Endothelial cell of umbilical vein (primary cell): ENCODE data around the gene ALKBH5. TPM values are rescaled to one million over a fixed set of nuclear protein-coding genes. Genes with fewer than 3 reads are reported as not detected.

Experiments
- BruUV-seq: library from RNA; stranded (reverse); fragments of 400-500 nt; replicated peaks from 2 replicates; lab custom pipeline; 2021; lab: Mats Ljungman, UMichigan
- CTCF ChIA-PET: fragments of 300-600, 350-600 bp; sonication (Branson Sonifier 250); formaldehyde crosslinking; loops from one replicate; lab custom pipeline; 2021; ENCODE audit warnings: antibody characterized with exemption, inconsistent platforms; lab: Charles Lee
- POLR2A ChIA-PET: fragments of 300-600, 350-600 bp; sonication (Branson Sonifier 250); formaldehyde crosslinking; loops from one replicate; lab custom pipeline; 2021; ENCODE audit warnings: antibody characterized with exemption, inconsistent platforms; lab: Charles Lee
- DNase-seq: peaks from one replicate; pipeline ENCODE4 v3.0.0-alpha.2; 2011; ENCODE audit warnings: low read depth, low spot score
- FAIRE-seq: peaks from 2 replicates; lab custom pipeline; 2011; peaks lifted over from hg19 to GRCh38; lab: Jason Lieb, UNC
- H2AFZ ChIP-seq: 2 replicates; pipeline ENCODE4 v1.6.0; 2012; ENCODE audit warnings: low read depth, low read length, control low read depth, inconsistent platforms
- H3K27ac ChIP-seq: 2 replicates; pipeline ENCODE4 v1.5.1; 2011; ENCODE audit warnings: low read depth, mild to moderate bottlenecking, control low read depth, low read length, moderate library complexity; ENCODE audit not compliant: insufficient read depth
- H3K27me3 ChIP-seq, 2 experiments: 2 replicates each; pipeline versions ENCODE4 v1.6.0 to v1.6.1; 2011; ENCODE audit warnings: low read length in 2 of 2, mixed read lengths in 1 of 2; ENCODE audit not compliant: control insufficient read depth in 2 of 2, insufficient read depth in 2 of 2
- H3K36me3 ChIP-seq, 2 experiments: 2 replicates in 1 of 2; 3 replicates in 1 of 2; pipeline ENCODE4 v1.5.1; 2011; ENCODE audit warnings: low read length in 2 of 2, mild to moderate bottlenecking in 1 of 2, moderate library complexity in 1 of 2; ENCODE audit not compliant: control insufficient read depth in 2 of 2, insufficient read depth in 2 of 2; ENCODE audit errors: extremely low read depth in 1 of 2
- H3K4me1 ChIP-seq: 3 replicates; pipeline ENCODE4 v1.5.1; 2011; ENCODE audit warnings: mild to moderate bottlenecking, low read length; ENCODE audit not compliant: control insufficient read depth, insufficient read depth; ENCODE audit errors: extremely low read depth
- H3K4me2 ChIP-seq: 2 replicates; pipeline ENCODE4 v1.6.1; 2011; ENCODE audit warnings: low read length, control low read depth, mixed read lengths; ENCODE audit not compliant: insufficient read depth
- H3K4me3 ChIP-seq, 3 experiments: fragments of 200-600 bp in 1 of 3; sonication (generic), shearing (Covaris generic) in 1 of 3; replicated peaks in 1 of 3; 2 replicates each; pipeline ENCODE4 v1.5.1; 2011 to 2016; ENCODE audit warnings: control low read depth in 3 of 3, low read length in 3 of 3, mild to moderate bottlenecking in 2 of 3, inconsistent platforms in 1 of 3, low read depth in 1 of 3, moderate library complexity in 1 of 3; ENCODE audit not compliant: insufficient read depth in 1 of 3
- H3K79me2 ChIP-seq: 2 replicates; pipeline ENCODE4 v1.6.0; 2012; ENCODE audit warnings: low read length, inconsistent platforms; ENCODE audit not compliant: control insufficient read depth, insufficient read depth
- H3K9ac ChIP-seq: replicated peaks from 2 replicates; pipeline ENCODE3; 2011; ENCODE audit warnings: low read length, control low read depth; ENCODE audit not compliant: insufficient read depth; ENCODE audit errors: extremely low read depth
- H3K9me1 ChIP-seq: replicated peaks from 3 replicates; pipeline ENCODE4 v1.6.0; 2011; ENCODE audit warnings: mild to moderate bottlenecking, low read length; ENCODE audit not compliant: control insufficient read depth, insufficient read depth; ENCODE audit errors: extremely low read depth
- H3K9me3 ChIP-seq: replicated peaks from 2 replicates; pipeline ENCODE4 v1.5.1; 2012; ENCODE audit warnings: low read length, inconsistent platforms; ENCODE audit not compliant: control insufficient read depth, insufficient read depth
- H4K20me1 ChIP-seq: replicated peaks from 2 replicates; pipeline ENCODE3; 2011; ENCODE audit warnings: mild to moderate bottlenecking, low read length; ENCODE audit not compliant: control insufficient read depth, insufficient read depth; ENCODE audit errors: extremely low read depth
- CTCF ChIP-seq, 2 donors: IDR thresholded peaks; 1 replicate in 1 of 2; 2 replicates in 1 of 2; pipeline ENCODE4 v1.5.1; 2011; ENCODE audit warnings: low read length in 2 of 2, mild to moderate bottlenecking in 2 of 2, moderate library complexity in 2 of 2, control low read depth in 1 of 2, inconsistent platforms in 1 of 2, low read depth in 1 of 2; ENCODE audit not compliant: insufficient read depth in 1 of 2; ENCODE audit errors: extremely low read depth in 1 of 2
- EZH2 ChIP-seq: IDR thresholded peaks from 2 replicates; pipeline ENCODE4 v1.6.1; 2012; ENCODE audit warnings: borderline replicate concordance, low read depth, mild to moderate bottlenecking, moderate library complexity, low read length, inconsistent platforms; ENCODE audit not compliant: severe bottlenecking
- FOS ChIP-seq: IDR thresholded peaks from 2 replicates; pipeline ENCODE4 v1.6.1; 2011; ENCODE audit warnings: mild to moderate bottlenecking, low read length, moderate library complexity, borderline replicate concordance; ENCODE audit not compliant: insufficient read depth
- GATA2 ChIP-seq: IDR thresholded peaks from 2 replicates; pipeline ENCODE4 v1.7.0; 2011; ENCODE audit warnings: low read depth, mild to moderate bottlenecking, moderate library complexity, mixed read lengths, low read length; ENCODE audit not compliant: insufficient read length, insufficient read depth
- JUN ChIP-seq: IDR thresholded peaks from 2 replicates; pipeline ENCODE4 v1.6.1; 2011; ENCODE audit warnings: borderline replicate concordance, low read depth; ENCODE audit not compliant: insufficient read length, insufficient read depth
- MAX ChIP-seq: IDR thresholded peaks from 2 replicates; pipeline ENCODE4 v1.6.1; 2011; ENCODE audit not compliant: insufficient read depth, insufficient read length
- MYC ChIP-seq: IDR thresholded peaks from one replicate; pipeline ENCODE4 v1.6.1; 2011; ENCODE audit warnings: mild to moderate bottlenecking, low read depth, low read length
- POLR2A ChIP-seq: IDR thresholded peaks from 2 replicates; pipeline ENCODE4 v1.6.1; 2012; ENCODE audit warnings: low read depth, mild to moderate bottlenecking, control low read depth, low read length
- POLR2AphosphoS5 ChIP-seq: IDR thresholded peaks from 2 replicates; pipeline ENCODE4 v1.6.1; 2012; ENCODE audit warnings: low read depth, mild to moderate bottlenecking, control low read depth, low read length, moderate library complexity; ENCODE audit not compliant: insufficient read depth
- dilution Hi-C: fragments of 300-500 bp; cut with MboI; formaldehyde crosslinking; loops from one replicate; pipeline ENCODE4 v1.15.0; 2019; ENCODE audit warnings: low sequenced_read_pairs; ENCODE audit not compliant: extremely low pct_ligation_motif_present
- intact Hi-C: fragments of 100-400 bp; cut with micrococcal nuclease; formaldehyde crosslinking; loops from one replicate; pipeline ENCODE4 v1.10.0; 2022
- polyA plus RNA-seq, 4 experiments: library from polyadenylated mRNA; depleted of rRNA in 3 of 4; stranded (reverse) in 3 of 4; unstranded in 1 of 4; fragments of >200 nt; gene quantifications; 2 replicates each; pipeline versions ENCODE4 v1.2.1 to v1.2.3, GENCODE V29; 2011 to 2012; ENCODE audit warnings: missing spikeins in 1 of 4
- total RNA-seq: library from RNA; stranded (reverse); gene quantifications from 2 replicates; pipeline ENCODE4 v1.2.3, GENCODE V29; 2021

Gene ALKBH5
- total and polyA plus RNA-seq, 2 donors (not counting 3 experiments of a cell fraction or from before 2014, with no cell fraction given), result 55.3 to 71.0 TPM

- Histone ChIP-seq H3K9me1 (no peaks in the 10 kb centered on the region), H3K9me3 (no peaks in the 10 kb centered on the region), H3K4me2 (no peak overlapping the region), H3K9ac (no peak overlapping the region), H3K4me3 (no peak overlapping the region), H3K79me2 (no peaks in the 10 kb centered on the region), H3K27ac (no peak overlapping the region), H2AFZ (no peak overlapping the region), H3K36me3 (no peaks in the 10 kb centered on the region), H3K27me3 (no peaks in the 10 kb centered on the region), H3K4me1 (peaks cover 4% of the 10 kb centered on the region), H4K20me1 (no peaks in the 10 kb centered on the region)
- BruUV-seq, result no TSS peak
- DNase-seq (no peak), FAIRE-seq (no peak)
- ChIA-PET POLR2A (no interaction called here), CTCF (no interaction called here)
- intact Hi-C loops (no loop called here), dilution Hi-C loops (no loop called here)
- TF ChIP-seq EZH2, result no peak
- no peak for TF ChIP-seq MYC
- no peak for TF ChIP-seq GATA2
- no peak for TF ChIP-seq POLR2AphosphoS5
- TF ChIP-seq JUN, result no peak
- no peak for TF ChIP-seq POLR2A
- no peak for TF ChIP-seq MAX
- no peak for TF ChIP-seq CTCF (IDR thresholded peaks at IDR 0.05; ENCODE audit: extremely low read depth in 1 of 2, insufficient read depth in 1 of 2, low read depth in 1 of 2, low read length in 2 of 2)
- TF ChIP-seq FOS, result no peak
Measured at GRCh38 chr17:18146980-18147379, 36.6 kb upstream of the ALKBH5 start.
